IPS-NIHi7 (cell line): ENCODE data around the gene FNBP1.

ENCODE experiments used
- DNase-seq: peaks from one replicate; pipeline ENCODE4 v3.0.0; 2012; ENCODE audit warnings: mixed read lengths; ENCODE audit errors: extremely low spot score

FNBP1 gene

DNA sequence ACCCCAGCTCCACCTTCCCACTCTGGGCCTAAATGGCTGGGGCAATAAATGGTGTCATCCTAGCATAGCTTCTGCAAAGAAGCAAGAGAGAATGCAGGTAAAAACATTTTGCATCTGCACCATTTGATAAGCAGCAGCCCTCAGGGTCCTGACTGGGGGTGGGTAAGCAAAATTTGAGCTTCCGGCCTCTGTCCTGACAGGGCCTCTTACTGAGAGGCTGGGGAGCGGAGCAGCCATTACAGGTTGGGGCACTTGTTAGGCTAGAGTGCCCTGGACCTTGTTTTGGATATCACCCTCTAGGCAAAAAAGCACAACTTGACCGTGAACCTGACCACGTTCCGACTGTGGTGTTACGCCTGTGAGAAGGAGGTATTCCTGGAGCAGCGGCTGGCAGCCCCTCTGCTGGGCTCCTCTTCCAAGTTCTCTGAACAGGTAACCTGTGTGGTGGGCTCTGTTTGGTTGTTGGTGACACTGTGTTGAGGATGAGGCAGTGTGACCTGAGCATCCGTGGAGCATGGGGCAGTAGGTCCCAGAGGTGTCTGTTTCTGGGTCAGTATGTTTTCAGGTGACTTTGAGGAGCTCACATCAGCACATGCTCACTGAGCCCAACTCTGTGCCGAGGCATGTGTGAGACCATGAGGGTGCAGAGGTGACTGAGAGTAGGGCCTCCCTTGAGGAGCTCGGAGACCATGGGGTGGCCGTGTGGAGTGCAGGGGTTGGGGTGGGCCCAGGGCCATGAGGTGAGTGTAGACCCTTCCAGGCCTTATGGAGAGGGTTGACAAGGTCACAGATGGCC lies 184.6 kb downstream of the FNBP1 start:
- no peak for DNase-seq

DNA sequence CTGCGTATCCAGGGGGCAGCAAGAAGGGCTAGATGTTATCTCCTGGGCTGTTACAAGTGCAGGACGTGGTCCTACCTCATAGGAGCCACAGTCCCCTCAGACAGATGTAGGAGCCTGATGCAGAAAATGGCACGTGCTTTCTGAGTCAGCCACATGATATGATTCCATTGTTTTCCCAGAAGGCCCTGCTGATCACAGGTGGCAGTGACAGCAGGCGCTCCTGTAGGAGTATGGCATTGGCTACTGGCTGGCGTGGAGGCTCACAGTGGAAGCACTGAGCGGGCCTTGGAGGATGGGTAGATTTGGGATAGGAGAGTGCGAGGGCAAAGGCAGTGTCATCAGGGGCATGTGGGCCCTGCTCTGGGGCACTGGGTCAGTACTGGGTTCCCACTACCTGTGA lies 185.8 kb downstream of the FNBP1 start:
- DNase-seq: no peak

DNA sequence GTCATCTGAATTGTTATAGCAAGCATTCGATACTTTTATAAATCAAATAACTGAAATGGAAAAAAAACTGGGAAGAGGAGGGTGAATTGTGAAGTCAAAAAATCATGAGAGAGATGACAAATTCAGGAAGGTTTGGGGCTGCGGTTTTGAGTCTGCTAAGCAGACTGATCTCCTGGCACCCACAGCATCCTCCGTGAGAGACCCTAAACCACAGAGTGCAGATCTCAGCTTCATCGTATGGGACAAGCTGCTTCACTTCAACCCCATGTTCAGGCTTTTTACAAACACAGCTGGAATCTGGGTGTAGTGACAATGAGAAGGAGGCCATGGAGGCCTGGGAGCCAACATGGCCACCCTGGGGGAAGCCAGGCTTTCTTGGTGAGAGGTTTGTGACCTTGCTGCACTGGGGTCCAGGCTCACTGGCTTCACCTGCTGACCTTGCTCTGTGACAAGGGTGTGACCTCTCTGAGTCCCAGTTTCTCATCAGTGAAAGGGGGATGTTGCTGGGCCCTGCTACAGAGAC lies 188.3 kb downstream of the FNBP1 start:
- DNase-seq: no peak

DNA sequence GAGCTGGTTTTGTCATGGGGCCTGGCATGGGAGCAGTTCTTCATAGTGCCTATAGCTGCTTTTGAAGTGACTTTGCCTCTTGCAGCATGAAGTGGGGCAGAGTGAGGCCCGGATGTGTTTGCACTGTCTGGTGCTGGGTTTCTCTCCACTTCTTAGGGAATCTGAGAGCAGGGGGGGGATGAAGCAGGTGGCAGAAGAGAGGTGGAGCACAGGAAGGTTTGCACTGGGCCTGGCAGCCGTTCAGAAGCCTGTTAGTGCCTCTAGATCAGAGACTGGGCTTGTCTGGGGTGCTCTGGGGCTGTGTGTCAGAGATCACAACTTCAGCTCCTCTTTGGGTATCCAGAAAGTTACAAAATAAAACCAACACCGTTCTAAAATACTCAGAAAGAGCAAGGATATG lies 189.4 kb downstream of the FNBP1 start:
- DNase-seq: no peak

DNA sequence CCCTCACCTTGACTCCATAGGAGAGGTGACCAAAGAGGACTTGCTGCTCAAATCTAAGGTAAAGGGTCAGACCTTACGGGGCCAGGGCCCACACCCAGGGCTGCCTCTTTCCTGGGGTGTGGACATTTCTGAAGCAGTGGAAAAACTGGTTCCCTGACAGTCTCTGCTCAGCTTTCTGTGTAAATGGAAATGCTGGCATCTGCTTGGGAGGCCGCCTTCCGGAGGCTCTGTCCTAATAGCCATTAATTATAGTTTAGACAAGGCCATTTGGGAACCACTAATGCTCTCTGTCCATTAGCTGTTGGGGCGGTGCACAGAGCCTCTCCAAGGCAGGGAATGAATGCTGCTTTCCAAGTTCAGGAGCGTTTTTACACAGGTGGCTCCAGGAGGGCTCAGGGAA lies 190.4 kb downstream of the FNBP1 start:
- no peak for DNase-seq

DNA sequence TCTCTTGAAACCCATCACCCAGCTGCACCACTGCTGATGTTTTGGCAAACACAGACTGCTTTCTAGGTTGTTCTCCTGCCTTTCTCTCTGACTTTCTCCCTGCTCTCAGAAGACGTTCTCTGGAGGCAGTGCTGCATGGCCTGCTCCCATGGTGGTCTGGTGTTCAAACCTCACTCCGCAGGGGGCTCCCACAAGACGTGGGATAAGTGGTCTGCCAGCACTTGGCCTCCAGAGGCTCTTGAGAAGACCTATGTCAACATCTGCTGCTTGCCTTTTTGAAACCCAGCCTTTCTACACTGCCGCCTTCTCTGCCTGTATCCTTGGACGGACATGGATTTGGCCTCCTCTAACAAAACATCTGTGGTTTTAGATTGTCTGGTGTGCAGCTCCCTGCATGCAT lies 191.2 kb downstream of the FNBP1 start:
- no peak for DNase-seq

DNA sequence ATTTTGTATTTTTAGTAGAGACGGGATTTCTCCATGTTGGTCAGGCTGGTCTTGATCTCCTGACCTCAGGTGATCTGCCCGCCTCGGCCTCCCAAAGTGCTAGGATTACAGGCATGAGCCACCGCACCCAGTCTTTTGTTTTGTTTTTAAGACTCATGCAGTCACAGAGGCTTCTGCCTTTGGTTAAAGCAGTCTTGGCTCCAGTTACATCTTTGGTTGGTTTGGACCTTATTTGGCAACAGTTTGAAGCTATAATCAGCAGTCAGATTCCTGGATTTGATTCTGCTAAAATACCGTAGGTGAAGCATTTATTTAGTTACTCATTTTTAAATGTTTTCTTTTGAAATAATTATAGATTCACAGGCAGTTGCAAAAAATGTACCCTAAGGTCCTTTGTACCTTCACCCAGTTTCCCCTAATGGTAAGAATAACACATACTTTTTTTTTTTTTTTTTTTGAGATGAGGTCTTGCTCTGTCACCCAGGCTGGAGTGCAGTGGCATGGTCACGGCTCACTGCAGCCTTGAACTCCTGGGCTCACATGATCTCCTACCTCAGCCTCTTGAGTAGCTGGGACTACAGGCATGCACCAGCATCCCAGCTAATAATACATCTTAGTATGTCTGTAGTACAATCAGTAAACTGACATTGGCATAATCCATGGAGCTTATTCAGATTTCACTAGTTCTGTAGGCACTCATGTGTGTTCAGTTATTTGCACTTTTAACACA lies 192.0 kb downstream of the FNBP1 start:
- DNase-seq: no peak

DNA sequence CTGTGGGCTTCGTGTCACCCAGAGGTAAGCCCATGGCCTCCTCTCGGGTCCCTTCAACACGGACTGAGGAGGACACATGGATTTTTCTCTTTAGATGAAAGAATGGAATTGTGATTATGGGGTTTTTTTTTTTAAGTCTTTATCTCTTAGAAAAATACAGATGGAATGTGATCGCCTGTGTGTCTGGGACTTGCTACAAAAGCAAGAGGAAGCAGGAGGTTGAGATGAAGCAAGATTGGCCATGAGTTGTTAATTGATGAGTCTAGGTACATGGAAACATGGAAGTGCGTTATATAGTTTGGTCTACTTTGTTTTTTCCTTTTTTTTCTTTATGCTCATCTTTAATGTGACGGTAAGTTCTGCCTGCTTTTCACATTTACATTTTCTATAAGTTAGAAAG lies 193.1 kb downstream of the FNBP1 start:
- DNase-seq: no peak

DNA sequence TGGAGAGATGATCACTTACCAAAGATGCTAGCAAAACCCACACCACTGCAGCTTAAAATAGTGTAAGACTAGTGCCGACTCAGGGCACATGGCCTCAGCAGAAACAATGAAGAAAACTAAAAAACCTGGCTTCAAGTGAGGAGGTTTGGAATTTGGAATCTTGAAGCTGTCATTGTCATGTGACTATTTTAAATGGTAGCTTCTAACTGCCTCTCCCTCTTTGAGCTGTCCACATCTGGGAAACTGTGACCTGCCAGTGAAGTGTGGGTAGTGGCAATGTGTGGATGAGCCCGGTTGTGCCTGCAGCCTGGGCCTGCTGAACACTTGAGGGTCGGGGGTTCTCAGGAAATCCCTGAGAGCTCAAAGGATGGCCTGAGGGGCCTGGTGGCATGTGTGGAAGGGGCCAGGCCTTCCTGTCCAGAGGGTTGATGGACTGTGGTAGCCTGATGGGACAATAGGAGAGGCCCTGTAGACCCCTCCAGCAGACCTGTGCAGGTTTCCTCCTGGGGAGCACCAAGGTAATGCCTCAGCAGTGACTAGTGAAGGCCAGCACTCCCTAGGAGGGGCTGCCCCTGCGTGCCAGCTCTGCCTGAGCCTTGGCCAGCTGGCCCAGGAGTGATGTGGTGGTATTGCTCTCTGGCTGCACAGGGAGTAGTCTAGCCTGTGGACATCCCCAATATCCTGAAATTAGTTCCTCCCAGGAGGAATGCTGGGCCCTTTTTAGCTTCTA lies 194.1 kb downstream of the FNBP1 start:
- DNase-seq: no peak

DNA sequence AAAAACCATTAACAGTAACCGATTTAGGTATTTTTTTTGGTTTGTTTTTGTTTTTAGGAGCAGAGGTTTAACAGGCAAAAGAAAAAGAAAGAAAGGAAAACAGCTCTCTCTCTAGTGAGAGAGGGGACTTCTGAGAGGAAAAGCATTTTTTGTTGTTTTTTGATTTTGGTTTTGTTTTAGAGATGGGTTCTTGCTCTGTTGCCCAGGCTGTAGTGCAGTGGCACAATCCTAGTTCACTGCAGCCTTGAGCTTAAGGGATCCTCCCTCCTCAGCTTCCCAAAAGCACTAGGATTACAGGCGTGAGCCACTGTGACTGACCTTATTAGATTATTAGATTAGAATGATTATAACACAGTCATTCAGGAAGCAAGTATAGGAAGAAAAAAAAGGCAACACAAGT lies 197.6 kb downstream of the FNBP1 start:
- no peak for DNase-seq

DNA sequence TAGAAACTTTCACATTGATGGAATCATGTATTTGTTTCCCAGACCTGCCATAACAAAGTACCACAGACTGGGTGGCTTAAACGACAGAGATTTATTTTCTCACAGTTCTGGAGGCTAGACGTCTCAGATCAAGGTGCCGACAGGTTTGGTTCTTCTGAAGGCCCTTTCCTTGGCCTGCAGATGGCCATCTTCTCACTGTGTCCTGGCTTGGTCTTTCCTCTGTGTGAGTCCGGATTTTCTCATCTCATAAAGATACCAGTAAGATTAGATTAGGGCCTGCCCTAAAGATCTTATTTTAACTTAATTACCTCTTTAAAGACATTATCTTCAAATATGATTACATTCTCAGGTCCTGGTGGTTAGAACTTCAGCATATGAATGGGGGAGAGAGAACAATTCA lies 201.9 kb downstream of the FNBP1 start:
- DNase-seq: no peak

DNA sequence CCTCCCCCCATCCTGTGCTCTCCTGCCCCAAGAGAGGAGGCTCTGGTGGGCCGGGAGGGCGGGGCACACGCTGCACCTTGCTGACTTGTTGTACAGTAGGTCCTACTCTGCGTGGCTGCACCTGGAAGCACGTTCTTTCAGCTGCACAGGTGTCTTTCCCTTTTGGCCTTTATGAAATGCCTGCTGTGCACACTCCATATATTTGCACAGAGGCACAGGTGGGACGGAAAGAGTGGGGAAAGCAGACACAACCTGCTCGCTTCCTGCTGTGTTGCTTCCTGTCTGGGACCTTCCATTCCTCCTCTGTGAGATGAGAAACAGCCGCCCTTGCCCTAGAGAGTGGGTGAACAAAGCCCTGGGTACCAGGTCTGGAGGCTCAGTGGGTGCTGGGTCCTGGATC lies 203.0 kb downstream of the FNBP1 start:
- no peak for DNase-seq

DNA sequence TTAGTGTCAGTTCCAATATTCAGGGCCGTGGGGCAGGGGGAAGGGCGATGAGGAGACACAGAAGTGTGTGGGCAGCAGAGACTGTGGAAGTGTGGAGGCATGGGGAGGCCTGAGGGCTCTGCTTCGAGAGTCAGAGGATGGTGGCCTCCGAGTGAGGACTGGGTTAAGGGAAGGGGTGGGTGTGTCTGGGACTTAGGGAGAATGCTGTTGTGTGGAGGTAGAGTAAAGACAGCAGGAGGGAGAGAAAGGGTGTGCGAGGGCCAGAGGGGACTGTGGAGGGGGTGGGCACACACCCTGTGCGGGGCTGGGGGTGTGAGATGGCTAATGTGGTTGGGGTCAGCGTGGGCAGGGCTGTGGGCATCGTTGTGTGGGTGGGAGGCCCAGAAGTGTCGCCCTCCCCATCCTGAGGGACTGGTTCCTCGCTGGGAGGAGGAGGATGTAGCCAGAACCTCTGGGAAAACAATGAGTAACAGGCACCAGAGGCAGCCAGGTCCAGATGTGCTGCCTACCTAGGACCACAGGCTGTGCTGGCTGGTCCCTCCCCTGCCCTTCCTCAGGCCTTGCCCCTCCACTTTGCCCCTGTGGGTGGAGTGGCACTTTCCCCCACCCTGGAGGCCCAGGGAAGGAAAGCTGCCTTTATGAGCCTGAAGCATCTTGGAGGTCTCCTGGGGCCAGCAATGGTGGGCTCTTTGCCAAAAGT lies 203.5 kb downstream of the FNBP1 start:
- no peak for DNase-seq

DNA sequence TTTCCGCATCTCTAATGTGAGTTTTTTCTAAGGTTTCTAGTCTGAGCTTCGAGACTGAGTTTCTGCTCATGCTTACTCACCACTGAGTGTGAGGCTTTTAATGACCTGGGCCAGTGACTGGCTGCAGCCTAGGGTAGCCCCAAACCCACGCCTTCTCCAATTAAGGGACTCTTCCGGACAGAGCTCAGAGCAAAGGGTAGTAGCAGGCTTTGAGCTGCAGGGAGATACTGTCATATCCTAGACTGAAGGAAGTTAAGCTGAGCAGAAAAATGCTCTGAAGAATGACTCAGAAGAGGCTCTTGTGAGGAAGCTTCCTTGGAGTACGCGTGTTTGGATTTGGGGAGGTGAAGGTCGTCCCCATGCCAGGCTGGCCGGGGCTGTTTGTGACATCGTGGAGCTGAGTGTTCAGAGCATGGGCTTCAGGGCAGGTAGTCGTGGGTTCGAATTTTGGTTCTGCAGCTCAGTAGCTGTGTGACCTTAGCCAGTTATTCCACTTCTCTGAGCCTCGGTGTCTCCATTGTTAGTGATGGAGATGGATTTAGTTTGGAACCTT lies 204.2 kb downstream of the FNBP1 start:
- no peak for DNase-seq
